Measurements from ENCODE around the gene PRKAG3. TPM values are rescaled to one million over a fixed set of nuclear protein-coding genes. Genes with fewer than 3 reads are reported as not detected.

Gene PRKAG3
- total RNA-seq, 6 donors from 2014 or later = not detected

DNA sequence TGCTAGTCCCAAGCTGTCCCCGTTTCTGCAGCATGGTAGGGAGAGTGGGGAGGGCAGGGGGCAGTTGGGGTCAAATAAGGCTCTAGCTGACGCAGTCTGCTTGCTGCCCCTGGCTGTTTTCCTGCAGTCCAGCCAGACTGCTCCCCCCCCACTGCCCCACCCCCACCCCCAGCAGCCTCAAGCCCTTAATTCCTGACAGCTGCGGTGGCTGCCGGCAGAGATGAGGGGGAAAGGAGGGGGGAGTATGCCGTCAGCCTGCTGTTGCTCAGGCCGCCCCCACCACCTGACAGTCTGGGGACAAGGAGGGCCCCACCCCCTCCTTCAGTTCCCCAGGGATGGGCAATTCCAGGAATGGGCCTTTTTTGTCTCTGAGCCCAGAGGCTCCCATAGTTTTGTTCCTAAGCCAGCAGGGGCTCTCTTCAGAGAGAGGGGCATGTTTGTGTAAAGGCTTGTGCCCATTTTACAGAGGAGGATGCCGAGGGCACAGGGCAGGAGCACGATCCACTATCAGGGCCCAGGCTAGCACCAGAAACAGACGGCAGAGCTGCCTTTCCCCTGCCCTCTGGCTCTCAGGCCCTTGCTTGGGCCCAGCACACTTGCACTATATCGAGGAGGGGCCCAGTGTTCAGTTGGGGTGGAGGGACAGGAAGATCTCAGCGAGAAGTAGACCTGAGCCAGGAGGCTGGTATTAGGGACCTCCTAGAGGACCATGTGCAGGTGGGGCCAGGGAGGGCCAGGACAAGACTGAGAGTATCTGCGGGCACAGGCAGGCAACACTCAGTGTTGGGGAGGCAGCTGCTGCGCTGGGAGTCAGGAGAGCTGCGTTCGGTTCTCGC, 47.5 kb upstream of the PRKAG3 start:
- no peak for DNase-seq
- no peak for TF ChIP-seq EP300 (IDR thresholded peaks at IDR 0.05)
- TF ChIP-seq POLR2A (IDR thresholded peaks at IDR 0.05) = no peak
- TF ChIP-seq, protein P1, sequence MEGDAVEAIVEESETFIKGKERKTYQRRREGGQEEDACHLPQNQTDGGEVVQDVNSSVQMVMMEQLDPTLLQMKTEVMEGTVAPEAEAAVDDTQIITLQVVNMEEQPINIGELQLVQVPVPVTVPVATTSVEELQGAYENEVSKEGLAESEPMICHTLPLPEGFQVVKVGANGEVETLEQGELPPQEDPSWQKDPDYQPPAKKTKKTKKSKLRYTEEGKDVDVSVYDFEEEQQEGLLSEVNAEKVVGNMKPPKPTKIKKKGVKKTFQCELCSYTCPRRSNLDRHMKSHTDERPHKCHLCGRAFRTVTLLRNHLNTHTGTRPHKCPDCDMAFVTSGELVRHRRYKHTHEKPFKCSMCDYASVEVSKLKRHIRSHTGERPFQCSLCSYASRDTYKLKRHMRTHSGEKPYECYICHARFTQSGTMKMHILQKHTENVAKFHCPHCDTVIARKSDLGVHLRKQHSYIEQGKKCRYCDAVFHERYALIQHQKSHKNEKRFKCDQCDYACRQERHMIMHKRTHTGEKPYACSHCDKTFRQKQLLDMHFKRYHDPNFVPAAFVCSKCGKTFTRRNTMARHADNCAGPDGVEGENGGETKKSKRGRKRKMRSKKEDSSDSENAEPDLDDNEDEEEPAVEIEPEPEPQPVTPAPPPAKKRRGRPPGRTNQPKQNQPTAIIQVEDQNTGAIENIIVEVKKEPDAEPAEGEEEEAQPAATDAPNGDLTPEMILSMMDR (IDR thresholded peaks at IDR 0.05) = no peak
- TF ChIP-seq POLR2AphosphoS5 (IDR thresholded peaks at IDR 0.05) = no peak
- peaks cover 0 to 58% (median 21%) of the 10 kb centered on the region in 4 donors for H3K27me3 ChIP-seq
- H3K27ac ChIP-seq = no peak overlapping the region
- WGBS, 2 donors = 19 to 29% methylated on average over 10 to 16 of the region's 16 CpGs
- ATAC-seq (ENCODE audit: low FRiP score in 2 of 2) = no peak
- H3K4me1 ChIP-seq = peaks cover 18 to 30% (median 24%) of the 10 kb centered on the region in 4 donors
- no peaks in the 10 kb centered on the region for H3K9me3 ChIP-seq
- no peak overlapping the region for H3K4me3 ChIP-seq
- no peaks in the 10 kb centered on the region for H3K36me3 ChIP-seq

DNA sequence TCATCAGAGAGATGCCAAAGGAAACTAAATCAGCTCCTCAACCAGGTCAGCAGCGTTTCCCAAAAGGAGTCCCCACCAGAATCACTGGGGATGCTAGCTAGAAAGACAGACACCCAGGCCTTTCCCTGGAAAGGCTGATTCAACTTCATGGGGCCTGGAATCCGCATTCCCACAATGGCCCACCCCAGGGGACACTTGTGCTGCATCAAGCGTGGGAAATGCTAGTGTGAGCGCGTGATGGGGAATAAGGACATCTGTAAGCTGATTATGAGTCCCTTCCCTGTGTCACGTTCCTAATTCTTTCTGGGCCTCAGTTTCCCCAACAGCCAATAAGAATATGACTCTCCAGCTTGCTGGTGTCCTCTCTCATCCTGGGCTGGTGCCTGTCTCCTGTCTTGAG, 46.9 kb upstream of the PRKAG3 start:
- Histone ChIP-seq H3K27ac (no peak overlapping the region), H3K9me3 (no peaks in the 10 kb centered on the region), H3K4me3 (no peak overlapping the region), H3K27me3 (peaks cover 2 to 56% (median 23%) of the 10 kb centered on the region in 4 donors), H3K36me3 (no peaks in the 10 kb centered on the region), H3K4me1 (peaks cover 15 to 27% (median 21%) of the 10 kb centered on the region in 4 donors)
- no peak for DNase-seq
- TF ChIP-seq, protein P1 (IDR thresholded peaks at IDR 0.05) = no peak
- TF ChIP-seq POLR2AphosphoS5 (IDR thresholded peaks at IDR 0.05) = no peak
- no peak for TF ChIP-seq EP300 (IDR thresholded peaks at IDR 0.05)
- TF ChIP-seq POLR2A (IDR thresholded peaks at IDR 0.05) = no peak
- WGBS, 2 donors = 45 to 58% methylated on average over 6 of the region's 6 CpGs
- no peak for ATAC-seq (ENCODE audit: low FRiP score in 2 of 2)

DNA sequence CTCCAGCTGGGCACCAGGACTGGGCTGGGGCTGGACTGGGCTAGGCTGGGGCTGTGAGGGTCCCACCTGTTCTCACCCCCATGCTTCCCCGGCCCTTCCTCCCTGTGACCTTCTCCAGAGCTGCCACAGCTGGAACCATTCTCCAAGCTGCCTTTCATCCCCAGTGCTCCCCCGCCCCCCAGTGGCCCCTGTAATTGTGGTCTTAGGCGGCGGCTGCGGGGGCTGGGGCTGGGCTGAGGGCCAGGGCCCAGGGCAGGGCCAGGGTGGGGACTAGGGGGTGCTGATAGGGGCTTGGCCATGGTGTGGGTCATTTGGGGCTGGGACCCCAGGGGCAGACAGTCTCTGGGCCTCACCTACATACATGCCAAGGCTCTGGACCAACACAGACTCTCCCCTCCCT, 46.3 kb upstream of the PRKAG3 start:
- Histone ChIP-seq H3K27me3 (peaks cover 2 to 60% (median 23%) of the 10 kb centered on the region in 4 donors), H3K4me3 (no peak overlapping the region), H3K9me3 (no peaks in the 10 kb centered on the region), H3K27ac (no peak overlapping the region), H3K4me1 (peaks cover 12 to 27% (median 22%) of the 10 kb centered on the region in 4 donors), H3K36me3 (no peaks in the 10 kb centered on the region)
- DNase-seq (no peak), ATAC-seq (ENCODE audit: low FRiP score in 2 of 2) (no peak)
- TF ChIP-seq, protein P1 (IDR thresholded peaks at IDR 0.05) = no peak
- no peak for TF ChIP-seq POLR2A (IDR thresholded peaks at IDR 0.05)
- no peak for TF ChIP-seq POLR2AphosphoS5 (IDR thresholded peaks at IDR 0.05)
- no peak for TF ChIP-seq EP300 (IDR thresholded peaks at IDR 0.05)
- WGBS, 2 donors = 35 to 41% methylated on average over 4 to 5 of the region's 5 CpGs

DNA sequence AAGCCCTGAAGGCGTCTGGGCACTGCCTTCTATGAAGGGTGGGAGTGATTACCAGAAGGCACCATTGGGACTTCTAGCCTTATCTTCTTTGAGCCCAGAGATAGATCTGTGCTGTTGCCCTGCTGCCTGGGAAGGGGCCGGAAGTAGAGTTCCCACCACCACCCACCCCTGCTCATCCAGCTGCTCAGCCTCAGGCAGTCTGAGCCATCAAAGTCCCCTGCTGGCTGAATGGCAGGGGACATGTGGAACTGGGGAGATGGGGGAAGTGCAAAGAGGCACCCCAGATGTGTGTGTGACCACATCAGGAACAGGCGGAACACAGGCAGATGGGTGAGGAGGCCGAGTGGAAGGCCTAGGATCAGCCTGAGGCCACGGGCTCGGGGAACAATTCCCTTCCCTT, 45.7 kb upstream of the PRKAG3 start:
- ATAC-seq (ENCODE audit: low FRiP score in 2 of 2) (no peak), DNase-seq (no peak)
- H3K36me3 ChIP-seq = no peaks in the 10 kb centered on the region
- H3K4me3 ChIP-seq = no peak overlapping the region
- 61 to 74% methylated on average over 3 to 6 of the region's 6 CpGs for WGBS, 2 donors
- peaks cover 2 to 64% (median 26%) of the 10 kb centered on the region in 4 donors for H3K27me3 ChIP-seq
- H3K4me1 ChIP-seq = peaks cover 12 to 26% (median 22%) of the 10 kb centered on the region in 4 donors
- no peaks in the 10 kb centered on the region for H3K9me3 ChIP-seq
- TF ChIP-seq, protein P1 (IDR thresholded peaks at IDR 0.05) = no peak
- TF ChIP-seq POLR2A (IDR thresholded peaks at IDR 0.05) (no peak), EP300 (IDR thresholded peaks at IDR 0.05) (no peak), POLR2AphosphoS5 (IDR thresholded peaks at IDR 0.05) (no peak)
- H3K27ac ChIP-seq = no peak overlapping the region
